HG02763 (cell line): ENCODE results near the gene ADAMTS12.

Source experiments
- ATAC-seq: cut with Tn5 transposase; IDR thresholded peaks from one replicate; pipeline ENCODE4 v1.9.1; 2021; ENCODE audit warnings: mild to moderate bottlenecking, moderate library complexity; ENCODE audit not compliant: unreplicated experiment

ADAMTS12 gene

GRCh38 chr5:33769196-33769595 lies 122.6 kb downstream of the ADAMTS12 start:
- no peak for ATAC-seq

GRCh38 chr5:33766023-33766422 lies 125.8 kb downstream of the ADAMTS12 start:
- ATAC-seq = no peak

GRCh38 chr5:33764786-33765185 lies 127.0 kb downstream of the ADAMTS12 start:
- ATAC-seq = no peak

- no peak for ATAC-seq
Measured at GRCh38 chr5:33763435-33763834, 128.4 kb downstream of the ADAMTS12 start.

- ATAC-seq = no peak
Measured at GRCh38 chr5:33762859-33763258, 128.9 kb downstream of the ADAMTS12 start.

- ATAC-seq = no peak
Measured at GRCh38 chr5:33761139-33761538, 130.7 kb downstream of the ADAMTS12 start.

GRCh38 chr5:33758737-33759136 lies 133.1 kb downstream of the ADAMTS12 start:
- no peak for ATAC-seq

GRCh38 chr5:33756491-33756890 lies 135.3 kb downstream of the ADAMTS12 start:
- no peak for ATAC-seq

- no peak for ATAC-seq
Measured at GRCh38 chr5:33755231-33755630, 136.6 kb downstream of the ADAMTS12 start.

GRCh38 chr5:33753704-33754103 lies 138.1 kb downstream of the ADAMTS12 start:
- no peak for ATAC-seq

- ATAC-seq = no peak
Measured at GRCh38 chr5:33748754-33749153, 143.0 kb downstream of the ADAMTS12 start.

GRCh38 chr5:33745101-33745770 lies 146.6 kb downstream of the ADAMTS12 start:
- ATAC-seq = no peak

GRCh38 chr5:33743099-33743498 lies 148.7 kb downstream of the ADAMTS12 start:
- no peak for ATAC-seq

GRCh38 chr5:33742181-33742580 lies 149.6 kb downstream of the ADAMTS12 start:
- no peak for ATAC-seq

GRCh38 chr5:33738967-33739366 lies 152.8 kb downstream of the ADAMTS12 start:
- no peak for ATAC-seq

- no peak for ATAC-seq
Measured at GRCh38 chr5:33738097-33738496, 153.7 kb downstream of the ADAMTS12 start.

- ATAC-seq = no peak
Measured at GRCh38 chr5:33737697-33738096, 154.1 kb downstream of the ADAMTS12 start.

GRCh38 chr5:33737284-33737683 lies 154.5 kb downstream of the ADAMTS12 start:
- no peak for ATAC-seq

GRCh38 chr5:33736510-33736909 lies 155.3 kb downstream of the ADAMTS12 start:
- ATAC-seq = no peak

- no peak for ATAC-seq
Measured at GRCh38 chr5:33735072-33735471, 156.7 kb downstream of the ADAMTS12 start.

GRCh38 chr5:33734537-33734936 lies 157.3 kb downstream of the ADAMTS12 start:
- ATAC-seq = no peak

- ATAC-seq = no peak
Measured at GRCh38 chr5:33733225-33733624, 158.6 kb downstream of the ADAMTS12 start.
